ENCODE measurements around the gene ABCG8. TPM values are rescaled to one million over a fixed set of nuclear protein-coding genes. Genes with fewer than 3 reads are reported as not detected.
A peak's percentile ranks its signal among the peaks of the same experiment; 100 is the strongest.

Gene ABCG8
- total RNA-seq, 1 donor from 2014 or later: not detected

DNA sequence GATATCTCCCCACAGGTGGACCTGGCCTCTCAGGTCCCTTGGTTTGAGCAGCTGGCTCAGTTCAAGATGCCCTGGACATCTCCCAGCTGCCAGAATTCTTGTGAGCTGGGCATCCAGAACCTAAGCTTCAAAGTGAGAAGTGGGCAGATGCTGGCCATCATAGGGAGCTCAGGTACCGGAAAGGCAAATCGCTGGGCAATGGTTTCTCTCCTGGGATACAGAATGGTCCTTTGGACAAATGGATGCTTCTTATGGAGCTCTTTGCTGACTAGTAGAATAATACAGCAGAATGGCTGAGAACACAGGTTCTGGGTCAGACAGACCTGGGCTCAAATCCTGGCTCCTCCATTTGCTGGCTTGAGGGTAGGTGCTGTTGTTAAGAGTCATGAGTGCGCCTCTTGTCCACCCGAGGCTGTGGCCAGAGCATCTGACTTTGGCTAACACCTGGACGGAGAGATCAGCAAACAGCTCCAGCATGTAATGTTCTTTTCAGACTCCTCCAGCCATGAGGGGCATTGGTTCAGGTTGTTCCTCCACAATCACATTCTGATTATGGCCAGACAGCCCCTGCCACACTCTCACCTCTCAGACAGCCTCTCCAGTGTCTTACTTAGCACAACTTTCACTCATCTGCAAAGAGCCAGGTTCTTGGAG is 7.5 kb downstream of the ABCG8 start:
- H3K36me3 Mint-ChIP-seq (ENCODE audit: unreplicated experiment): no peaks in the 10 kb centered on the region
- H3K4me3 Mint-ChIP-seq (ENCODE audit: unreplicated experiment): no peak overlapping the region
- TF ChIP-seq, protein P1, sequence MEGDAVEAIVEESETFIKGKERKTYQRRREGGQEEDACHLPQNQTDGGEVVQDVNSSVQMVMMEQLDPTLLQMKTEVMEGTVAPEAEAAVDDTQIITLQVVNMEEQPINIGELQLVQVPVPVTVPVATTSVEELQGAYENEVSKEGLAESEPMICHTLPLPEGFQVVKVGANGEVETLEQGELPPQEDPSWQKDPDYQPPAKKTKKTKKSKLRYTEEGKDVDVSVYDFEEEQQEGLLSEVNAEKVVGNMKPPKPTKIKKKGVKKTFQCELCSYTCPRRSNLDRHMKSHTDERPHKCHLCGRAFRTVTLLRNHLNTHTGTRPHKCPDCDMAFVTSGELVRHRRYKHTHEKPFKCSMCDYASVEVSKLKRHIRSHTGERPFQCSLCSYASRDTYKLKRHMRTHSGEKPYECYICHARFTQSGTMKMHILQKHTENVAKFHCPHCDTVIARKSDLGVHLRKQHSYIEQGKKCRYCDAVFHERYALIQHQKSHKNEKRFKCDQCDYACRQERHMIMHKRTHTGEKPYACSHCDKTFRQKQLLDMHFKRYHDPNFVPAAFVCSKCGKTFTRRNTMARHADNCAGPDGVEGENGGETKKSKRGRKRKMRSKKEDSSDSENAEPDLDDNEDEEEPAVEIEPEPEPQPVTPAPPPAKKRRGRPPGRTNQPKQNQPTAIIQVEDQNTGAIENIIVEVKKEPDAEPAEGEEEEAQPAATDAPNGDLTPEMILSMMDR (IDR thresholded peaks at IDR 0.05): no peak
- DNase-seq (ENCODE audit: extremely low spot score, unreplicated experiment): peak; percentile 67
- peaks cover 13% of the 10 kb centered on the region for H3K27me3 Mint-ChIP-seq (ENCODE audit: unreplicated experiment)
- H3K9me3 Mint-ChIP-seq (ENCODE audit: unreplicated experiment): no peaks in the 10 kb centered on the region
- no peak overlapping the region for H3K27ac Mint-ChIP-seq (ENCODE audit: unreplicated experiment)
- H3K4me1 Mint-ChIP-seq (ENCODE audit: unreplicated experiment): no peaks in the 10 kb centered on the region

GRCh38 chr2:43848214-43848613 is 9.4 kb downstream of the ABCG8 start:
- Mint-ChIP-seq H3K4me3 (ENCODE audit: unreplicated experiment) (no peak overlapping the region), H3K27ac (ENCODE audit: unreplicated experiment) (no peak overlapping the region), H3K27me3 (ENCODE audit: unreplicated experiment) (peaks cover 13% of the 10 kb centered on the region), H3K4me1 (ENCODE audit: unreplicated experiment) (no peaks in the 10 kb centered on the region), H3K9me3 (ENCODE audit: unreplicated experiment) (no peaks in the 10 kb centered on the region), H3K36me3 (ENCODE audit: unreplicated experiment) (no peaks in the 10 kb centered on the region)
- DNase-seq (ENCODE audit: extremely low spot score, unreplicated experiment): no peak
- TF ChIP-seq, protein P1 (IDR thresholded peaks at IDR 0.05): no peak

DNA sequence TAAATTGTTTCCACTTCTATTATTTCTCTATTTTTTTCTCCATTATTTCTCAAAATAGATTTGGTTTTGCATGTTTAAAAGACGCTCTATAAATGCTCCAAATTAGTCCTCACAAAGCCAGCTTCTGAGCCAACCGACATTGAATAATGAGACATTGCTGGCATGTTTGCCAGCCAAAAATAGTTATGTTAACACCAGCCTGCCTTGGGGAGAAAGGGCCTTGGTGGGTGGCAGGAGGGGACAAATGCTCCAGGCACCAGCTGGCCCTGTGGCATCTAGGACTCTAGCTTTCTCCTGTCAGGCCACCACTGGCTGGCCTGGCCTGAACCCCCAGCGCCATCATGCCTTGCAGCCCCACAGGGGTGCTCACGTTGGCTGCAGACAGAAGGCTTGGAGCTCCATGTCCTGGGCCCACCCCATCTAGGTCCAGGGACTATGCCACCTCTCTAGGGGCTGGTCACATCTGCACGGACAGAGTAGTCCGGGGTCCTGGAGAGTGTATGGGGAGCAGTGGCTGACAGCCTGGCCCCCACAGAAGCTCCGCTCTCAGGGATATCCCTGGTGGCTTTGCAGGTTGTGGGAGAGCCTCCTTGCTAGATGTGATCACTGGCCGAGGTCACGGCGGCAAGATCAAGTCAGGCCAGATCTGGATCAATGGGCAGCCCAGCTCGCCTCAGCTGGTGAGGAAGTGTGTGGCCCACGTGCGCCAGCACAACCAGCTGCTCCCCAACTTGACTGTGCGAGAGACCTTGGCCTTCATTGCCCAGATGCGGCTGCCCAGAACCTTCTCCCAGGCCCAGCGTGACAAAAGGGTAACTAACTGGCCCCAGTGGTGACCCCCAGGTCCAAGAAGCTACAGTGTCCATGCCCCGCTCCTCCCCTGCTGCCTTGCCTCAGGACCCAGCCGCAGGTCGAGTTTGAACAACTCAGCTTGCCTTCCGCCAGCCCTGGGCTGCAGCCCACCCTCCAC is 12.5 kb downstream of the ABCG8 start:
- no peak overlapping the region for H3K4me3 Mint-ChIP-seq (ENCODE audit: unreplicated experiment)
- peak; percentile 82 for DNase-seq (ENCODE audit: extremely low spot score, unreplicated experiment)
- H3K36me3 Mint-ChIP-seq (ENCODE audit: unreplicated experiment): no peaks in the 10 kb centered on the region
- H3K27me3 Mint-ChIP-seq (ENCODE audit: unreplicated experiment): peaks cover 34% of the 10 kb centered on the region
- TF ChIP-seq, protein P1 (IDR thresholded peaks at IDR 0.05): no peak
- no peaks in the 10 kb centered on the region for H3K4me1 Mint-ChIP-seq (ENCODE audit: unreplicated experiment)
- no peaks in the 10 kb centered on the region for H3K9me3 Mint-ChIP-seq (ENCODE audit: unreplicated experiment)
- no peak overlapping the region for H3K27ac Mint-ChIP-seq (ENCODE audit: unreplicated experiment)

GRCh38 chr2:43852196-43852730 is 13.5 kb downstream of the ABCG8 start:
- no peaks in the 10 kb centered on the region for H3K9me3 Mint-ChIP-seq (ENCODE audit: unreplicated experiment)
- TF ChIP-seq, protein P1 (IDR thresholded peaks at IDR 0.05): no peak

More at GRCh38 chr2:43852196-43852730, 13.5 kb downstream of the ABCG8 start:
- H3K4me1 Mint-ChIP-seq (ENCODE audit: unreplicated experiment): no peaks in the 10 kb centered on the region
- no peak overlapping the region for H3K27ac Mint-ChIP-seq (ENCODE audit: unreplicated experiment)
- H3K36me3 Mint-ChIP-seq (ENCODE audit: unreplicated experiment): no peaks in the 10 kb centered on the region
- no peak for DNase-seq (ENCODE audit: extremely low spot score, unreplicated experiment)
- peaks cover 34% of the 10 kb centered on the region for H3K27me3 Mint-ChIP-seq (ENCODE audit: unreplicated experiment)
- H3K4me3 Mint-ChIP-seq (ENCODE audit: unreplicated experiment): no peak overlapping the region
